ENCODE results near the gene DZIP1. TPM values are rescaled to one million over a fixed set of nuclear protein-coding genes. Genes with fewer than 3 reads are reported as not detected.

The DZIP1 gene
- total and polyA plus RNA-seq, 2 of the 13 experiments (the other 11 are each of a cell fraction or from before 2014, with no cell fraction given): 11.0 to 36.7 TPM

GRCh38 chr13:95676105-95676761, 31.7 kb upstream of the DZIP1 start (continued):
- TF ChIP-seq CENPBD1 (CRISPR knock-in tag; IDR thresholded peaks at IDR 0.05; ENCODE audit: borderline replicate concordance, low read depth): 0 out of 2 replicates have a peak, but pooled peaks have one; percentile 73
- TF ChIP-seq ZNF574 (CRISPR knock-in tag; IDR thresholded peaks at IDR 0.05): no peak
- TF ChIP-seq ZMYM2 (CRISPR knock-in tag; IDR thresholded peaks at IDR 0.05): no peak
- TF ChIP-seq ESRRA (CRISPR knock-in tag; IDR thresholded peaks at IDR 0.05; ENCODE audit: low read depth): no peak
- TF ChIP-seq ZZZ3 (CRISPR knock-in tag; IDR thresholded peaks at IDR 0.05; ENCODE audit: borderline replicate concordance): no peak
- TF ChIP-seq ZNF431 (CRISPR knock-in tag; IDR thresholded peaks at IDR 0.05; ENCODE audit: borderline replicate concordance, low read depth): no peak; the same call in 1 of the 2 replicates
- TF ChIP-seq TCF7 (IDR thresholded peaks at IDR 0.05; ENCODE audit: low read depth): no peak
- TF ChIP-seq ATF7-NPFF (CRISPR knock-in tag; IDR thresholded peaks at IDR 0.05; ENCODE audit: low read depth): no peak
- TF ChIP-seq RBAK (CRISPR knock-in tag; IDR thresholded peaks at IDR 0.05): no peak
- 0 out of 2 replicates have a peak, but pooled peaks have one; percentile 20 for TF ChIP-seq ZBTB25 (CRISPR knock-in tag; IDR thresholded peaks at IDR 0.05)
- no peak for TF ChIP-seq ATF2 (CRISPR knock-in tag; IDR thresholded peaks at IDR 0.05)
- TF ChIP-seq CSRNP2 (CRISPR knock-in tag; conservative IDR thresholded peaks at IDR 0.05; ENCODE audit: low read depth): no peak
- TF ChIP-seq ZNF564 (CRISPR knock-in tag; IDR thresholded peaks at IDR 0.05): no peak
- TF ChIP-seq ZNF709 (CRISPR knock-in tag; IDR thresholded peaks at IDR 0.05): no peak; the same call in 1 of the 2 replicates
- TF ChIP-seq BRD4 (CRISPR knock-in tag; IDR thresholded peaks at IDR 0.05): no peak; the same call in 1 of the 2 replicates
- no peak for TF ChIP-seq ZFP36 (IDR thresholded peaks at IDR 0.05; ENCODE audit: borderline replicate concordance, low read depth, low read length, partially characterized antibody)
- no peak for TF ChIP-seq NFRKB (IDR thresholded peaks at IDR 0.05)
- no peak for TF ChIP-seq ZNF615 (CRISPR knock-in tag; IDR thresholded peaks at IDR 0.05; ENCODE audit: borderline replicate concordance)
- no peak for TF ChIP-seq RFXAP (CRISPR knock-in tag; IDR thresholded peaks at IDR 0.05; ENCODE audit: borderline replicate concordance)
- TF ChIP-seq FOXK2 (IDR thresholded peaks at IDR 0.05): no peak
- no peak for TF ChIP-seq SCMH1 (CRISPR knock-in tag; IDR thresholded peaks at IDR 0.05; ENCODE audit: borderline replicate concordance)
- TF ChIP-seq ZBTB8A (CRISPR knock-in tag; IDR thresholded peaks at IDR 0.05; ENCODE audit: borderline replicate concordance, low read depth): no peak
- TF ChIP-seq ZNF136 (CRISPR knock-in tag; IDR thresholded peaks at IDR 0.05; ENCODE audit: low read depth): no peak
- TF ChIP-seq MTA1 (CRISPR knock-in tag; IDR thresholded peaks at IDR 0.05; ENCODE audit: borderline replicate concordance): no peak

Data from HepG2 (cell line).